PC-9 (cell line): ENCODE measurements around the gene GSAP.

Source experiments
- EZH2 ChIP-seq: fragments of 200-600 bp; sonication (generic); IDR thresholded peaks from 2 replicates; pipeline ENCODE4 v1.8.0; 2017; ENCODE audit warnings: antibody characterized with exemption, low read depth
- TF ChIP-seq, protein P1 (sequence below): fragments of 200-600 bp; sonication (generic); conservative IDR thresholded peaks from 2 replicates; pipeline ENCODE4 v1.6.1; 2017; ENCODE audit warnings: mixed run types, antibody characterized with exemption, mild to moderate bottlenecking, moderate library complexity

DNA sequence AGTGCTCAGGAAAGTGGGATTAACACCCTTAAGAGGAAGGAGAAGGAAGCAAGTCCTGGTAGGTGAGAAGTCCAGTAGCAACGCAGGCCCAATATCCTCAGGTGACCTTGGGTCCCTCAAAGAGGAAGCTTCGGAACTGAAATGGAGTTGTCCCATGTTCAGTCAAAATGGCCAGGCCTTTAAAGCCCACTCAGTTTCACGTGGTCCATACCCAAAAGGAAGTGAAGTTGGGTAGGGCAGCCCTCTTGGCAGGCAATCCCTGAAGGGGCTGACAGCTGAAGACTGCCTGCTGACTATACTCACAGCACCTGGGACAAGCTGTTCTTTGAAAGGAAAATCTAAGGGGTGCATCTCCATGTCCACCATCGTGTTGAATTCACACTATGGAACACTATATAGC lies 3.0 kb downstream of the GSAP start:
- TF ChIP-seq, protein P1, sequence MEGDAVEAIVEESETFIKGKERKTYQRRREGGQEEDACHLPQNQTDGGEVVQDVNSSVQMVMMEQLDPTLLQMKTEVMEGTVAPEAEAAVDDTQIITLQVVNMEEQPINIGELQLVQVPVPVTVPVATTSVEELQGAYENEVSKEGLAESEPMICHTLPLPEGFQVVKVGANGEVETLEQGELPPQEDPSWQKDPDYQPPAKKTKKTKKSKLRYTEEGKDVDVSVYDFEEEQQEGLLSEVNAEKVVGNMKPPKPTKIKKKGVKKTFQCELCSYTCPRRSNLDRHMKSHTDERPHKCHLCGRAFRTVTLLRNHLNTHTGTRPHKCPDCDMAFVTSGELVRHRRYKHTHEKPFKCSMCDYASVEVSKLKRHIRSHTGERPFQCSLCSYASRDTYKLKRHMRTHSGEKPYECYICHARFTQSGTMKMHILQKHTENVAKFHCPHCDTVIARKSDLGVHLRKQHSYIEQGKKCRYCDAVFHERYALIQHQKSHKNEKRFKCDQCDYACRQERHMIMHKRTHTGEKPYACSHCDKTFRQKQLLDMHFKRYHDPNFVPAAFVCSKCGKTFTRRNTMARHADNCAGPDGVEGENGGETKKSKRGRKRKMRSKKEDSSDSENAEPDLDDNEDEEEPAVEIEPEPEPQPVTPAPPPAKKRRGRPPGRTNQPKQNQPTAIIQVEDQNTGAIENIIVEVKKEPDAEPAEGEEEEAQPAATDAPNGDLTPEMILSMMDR, result no peak
- no peak for TF ChIP-seq EZH2
